ENCODE results near the gene SCFD1.

SCFD1 gene

GRCh38 chr14:30580616-30581282 is 41.4 kb upstream of the SCFD1 start:
- Histone ChIP-seq H2AFZ (no peak overlapping the region), H3K27ac (no peak overlapping the region)
- TF ChIP-seq CTCF (IDR thresholded peaks at IDR 0.05): no peak

DNA sequence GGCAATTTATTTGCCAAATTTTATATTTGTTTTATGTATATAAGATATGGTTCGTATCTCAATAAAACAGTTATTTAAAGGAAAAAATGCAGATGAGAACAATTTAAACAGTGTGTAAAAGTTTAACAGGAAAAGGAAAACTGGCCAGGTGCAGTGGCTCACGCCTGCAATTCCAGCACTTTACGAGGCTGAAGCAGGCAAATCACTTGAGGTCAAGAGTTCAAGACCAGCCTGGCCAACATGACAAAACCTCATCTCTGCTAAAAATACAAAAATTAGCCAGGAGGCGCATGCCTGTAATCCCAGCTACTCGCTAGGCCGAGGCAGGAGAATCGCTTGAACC is 40.9 kb upstream of the SCFD1 start:
- Histone ChIP-seq H3K4me2 (ENCODE audit: low read length) (no peak overlapping the region), H3K4me1 (peaks cover 3% of the 10 kb centered on the region), H2AFZ (no peak overlapping the region), H3K27me3 (ENCODE audit: control insufficient read depth, insufficient read depth, low read length) (no peaks in the 10 kb centered on the region), H3K79me2 (peaks cover 14% of the 10 kb centered on the region), H3K9me3 (ENCODE audit: control insufficient read depth, low read length) (no peaks in the 10 kb centered on the region), H3K36me3 (ENCODE audit: control insufficient read depth, insufficient read depth, low read length) (no peaks in the 10 kb centered on the region), H3K27ac (no peak overlapping the region), H3K9ac (no peak overlapping the region), H3K4me3 (ENCODE audit: low read depth, low read length) (no peak overlapping the region)
- no peak for TF ChIP-seq CTCF (IDR thresholded peaks at IDR 0.05)

More at GRCh38 chr14:30580616-30581282, 41.4 kb upstream of the SCFD1 start:
- Histone ChIP-seq H3K4me1 (peaks cover 3% of the 10 kb centered on the region), H3K4me2 (ENCODE audit: low read length) (no peak overlapping the region), H3K36me3 (ENCODE audit: control insufficient read depth, insufficient read depth, low read length) (no peaks in the 10 kb centered on the region), H3K9me3 (ENCODE audit: control insufficient read depth, low read length) (no peaks in the 10 kb centered on the region), H3K9ac (no peak overlapping the region), H3K79me2 (peaks cover 16% of the 10 kb centered on the region), H3K27me3 (ENCODE audit: control insufficient read depth, insufficient read depth, low read length) (no peaks in the 10 kb centered on the region), H3K4me3 (ENCODE audit: low read depth, low read length) (no peak overlapping the region)

DNA sequence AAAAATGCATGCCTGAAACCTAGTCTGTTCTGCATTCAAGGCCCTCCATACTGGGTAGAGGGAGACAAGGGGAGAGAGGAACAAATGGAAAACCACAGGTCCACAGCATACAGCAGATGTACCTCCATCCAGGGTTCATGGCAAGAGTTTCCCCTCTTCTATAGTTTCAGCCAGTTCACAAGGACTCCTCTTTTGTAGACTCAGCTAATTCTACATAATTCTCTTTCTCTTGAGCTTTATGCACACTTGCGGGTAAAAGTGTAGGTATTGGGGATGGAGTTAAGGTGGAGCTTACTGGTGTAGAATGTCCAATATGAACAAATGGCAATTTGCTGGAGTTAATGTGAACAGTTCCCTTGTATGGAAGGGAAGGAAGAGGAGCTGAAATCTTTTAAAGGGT is 39.7 kb upstream of the SCFD1 start:
- Histone ChIP-seq H3K27me3 (ENCODE audit: control insufficient read depth, insufficient read depth, low read length) (no peaks in the 10 kb centered on the region), H3K4me1 (peaks cover 4% of the 10 kb centered on the region), H3K4me3 (ENCODE audit: low read depth, low read length) (no peak overlapping the region), H3K4me2 (ENCODE audit: low read length) (no peak overlapping the region), H3K36me3 (ENCODE audit: control insufficient read depth, insufficient read depth, low read length) (no peaks in the 10 kb centered on the region), H3K9me3 (ENCODE audit: control insufficient read depth, low read length) (no peaks in the 10 kb centered on the region), H2AFZ (no peak overlapping the region), H3K9ac (no peak overlapping the region), H3K79me2 (peaks cover 10% of the 10 kb centered on the region), H3K27ac (no peak overlapping the region)
- no peak for TF ChIP-seq CTCF (IDR thresholded peaks at IDR 0.05)

DNA sequence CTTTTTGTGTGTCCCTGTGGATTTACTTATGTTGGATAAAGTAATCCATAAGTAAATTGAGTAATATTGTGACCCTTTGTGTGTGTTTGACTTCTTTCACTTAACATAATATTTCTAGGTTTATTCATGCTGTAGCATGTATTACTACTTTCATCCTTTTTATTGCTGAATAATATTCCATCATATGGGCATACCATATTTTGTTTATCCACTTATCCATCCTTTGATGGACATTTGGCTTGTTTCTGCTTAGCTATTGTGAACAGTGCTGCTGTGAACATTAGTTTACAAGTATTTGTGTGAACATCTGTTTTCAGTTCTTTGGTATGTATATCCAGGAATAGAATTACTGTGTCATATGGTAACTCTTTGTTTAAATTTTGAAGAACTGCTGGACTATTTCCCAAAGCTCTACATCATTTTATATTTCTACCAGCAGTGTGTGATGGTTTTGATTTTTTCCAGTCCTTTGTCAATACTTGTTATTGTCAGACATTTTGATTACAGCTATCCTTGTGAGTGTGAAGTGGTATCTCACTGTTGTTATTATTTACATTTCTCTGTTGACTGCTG is 38.0 kb upstream of the SCFD1 start:
- no peaks in the 10 kb centered on the region for H3K27me3 ChIP-seq (ENCODE audit: control insufficient read depth, insufficient read depth, low read length)
- peaks cover 3% of the 10 kb centered on the region for H3K4me1 ChIP-seq
- H3K27ac ChIP-seq: no peak overlapping the region
- no peaks in the 10 kb centered on the region for H3K9me3 ChIP-seq (ENCODE audit: control insufficient read depth, low read length)
- H3K36me3 ChIP-seq (ENCODE audit: control insufficient read depth, insufficient read depth, low read length): no peaks in the 10 kb centered on the region
- H3K4me2 ChIP-seq (ENCODE audit: low read length): no peak overlapping the region
- H3K9ac ChIP-seq: no peak overlapping the region
- H3K4me3 ChIP-seq (ENCODE audit: low read depth, low read length): no peak overlapping the region
- TF ChIP-seq CTCF (IDR thresholded peaks at IDR 0.05): no peak
- no peak overlapping the region for H2AFZ ChIP-seq
- H3K79me2 ChIP-seq: peaks cover 5% of the 10 kb centered on the region

GRCh38 chr14:30585204-30585603 is 36.9 kb upstream of the SCFD1 start:
- peaks cover 3% of the 10 kb centered on the region for H3K4me1 ChIP-seq
- TF ChIP-seq CTCF (IDR thresholded peaks at IDR 0.05): no peak

More at GRCh38 chr14:30585204-30585603, 36.9 kb upstream of the SCFD1 start:
- H3K4me2 ChIP-seq (ENCODE audit: low read length): no peak overlapping the region
- no peaks in the 10 kb centered on the region for H3K9me3 ChIP-seq (ENCODE audit: control insufficient read depth, low read length)
- H3K79me2 ChIP-seq: peaks cover 5% of the 10 kb centered on the region
- no peak overlapping the region for H3K9ac ChIP-seq
- no peak overlapping the region for H3K27ac ChIP-seq
- no peak overlapping the region for H3K4me3 ChIP-seq (ENCODE audit: low read depth, low read length)
- H3K27me3 ChIP-seq (ENCODE audit: control insufficient read depth, insufficient read depth, low read length): no peaks in the 10 kb centered on the region
- no peak overlapping the region for H2AFZ ChIP-seq
- no peaks in the 10 kb centered on the region for H3K36me3 ChIP-seq (ENCODE audit: control insufficient read depth, insufficient read depth, low read length)

Data from parathyroid adenoma (tissue), 2 donors.